ENCODE data around the gene TRIM27. TPM values are rescaled to one million over a fixed set of nuclear protein-coding genes. Genes with fewer than 3 reads are reported as not detected.
"Not testable (repeated sequence)": the region's sequence is repeated elsewhere in the genome, so short reads cannot be mapped to it uniquely, and the experiment has no call there.

TRIM27 gene
- total RNA-seq, 1 experiment from 2014 or later: 47.6 TPM

DNA sequence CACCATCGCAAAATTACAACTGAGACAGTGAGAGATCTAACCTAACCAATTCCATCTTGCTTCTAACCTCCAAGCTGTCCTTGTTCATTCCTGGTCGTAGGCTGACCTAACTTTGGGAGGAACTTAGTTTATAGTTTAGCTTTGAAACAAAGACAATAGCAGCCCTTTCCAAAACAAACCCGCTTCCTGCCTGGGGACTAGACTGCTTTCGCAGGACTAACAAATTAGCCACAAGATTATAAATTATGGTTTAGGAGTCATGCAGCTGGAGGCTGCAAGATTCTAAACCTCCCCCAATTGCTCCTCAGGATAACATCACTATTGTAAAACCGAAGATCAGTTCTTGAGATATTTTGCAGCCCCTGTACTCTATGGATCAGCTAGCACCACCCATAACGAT, 63.2 kb downstream of the TRIM27 start:
- H3K27ac Mint-ChIP-seq (ENCODE audit: unreplicated experiment): no peak overlapping the region
- intact Hi-C loops (cut with micrococcal nuclease; ENCODE audit: unreplicated experiment): loop anchor here (10.0 kb wide), 2 partner anchors 966 to 1726 kb away; a partner anchor contains a TSS
- DNase-seq: no peak
- no peak overlapping the region for H3K4me3 Mint-ChIP-seq (ENCODE audit: unreplicated experiment)
- ChIA-PET CTCF (no interaction called here), POLR2A (no interaction called here)
- H3K36me3 ChIP-seq (ENCODE audit: control insufficient read depth, insufficient read depth, low read length): no peaks in the 10 kb centered on the region
- peaks cover 10% of the 10 kb centered on the region for H3K4me1 ChIP-seq
- H3K4me3 ChIP-seq (ENCODE audit: low read depth, low read length): no peak overlapping the region
- BruUV-seq (replicated peaks): no TSS peak
- H3K4me1 Mint-ChIP-seq (ENCODE audit: low read depth, unreplicated experiment): peaks cover 13% of the 10 kb centered on the region
- H3K9me3 ChIP-seq: no peaks in the 10 kb centered on the region; the same call in 1 of the 2 replicates
- TF ChIP-seq, protein P1, sequence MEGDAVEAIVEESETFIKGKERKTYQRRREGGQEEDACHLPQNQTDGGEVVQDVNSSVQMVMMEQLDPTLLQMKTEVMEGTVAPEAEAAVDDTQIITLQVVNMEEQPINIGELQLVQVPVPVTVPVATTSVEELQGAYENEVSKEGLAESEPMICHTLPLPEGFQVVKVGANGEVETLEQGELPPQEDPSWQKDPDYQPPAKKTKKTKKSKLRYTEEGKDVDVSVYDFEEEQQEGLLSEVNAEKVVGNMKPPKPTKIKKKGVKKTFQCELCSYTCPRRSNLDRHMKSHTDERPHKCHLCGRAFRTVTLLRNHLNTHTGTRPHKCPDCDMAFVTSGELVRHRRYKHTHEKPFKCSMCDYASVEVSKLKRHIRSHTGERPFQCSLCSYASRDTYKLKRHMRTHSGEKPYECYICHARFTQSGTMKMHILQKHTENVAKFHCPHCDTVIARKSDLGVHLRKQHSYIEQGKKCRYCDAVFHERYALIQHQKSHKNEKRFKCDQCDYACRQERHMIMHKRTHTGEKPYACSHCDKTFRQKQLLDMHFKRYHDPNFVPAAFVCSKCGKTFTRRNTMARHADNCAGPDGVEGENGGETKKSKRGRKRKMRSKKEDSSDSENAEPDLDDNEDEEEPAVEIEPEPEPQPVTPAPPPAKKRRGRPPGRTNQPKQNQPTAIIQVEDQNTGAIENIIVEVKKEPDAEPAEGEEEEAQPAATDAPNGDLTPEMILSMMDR (IDR thresholded peaks at IDR 0.05; ENCODE audit: insufficient read depth in 1 of 2, low read depth in 1 of 2, low read length in 1 of 2, severe bottlenecking in 1 of 2, unreplicated experiment in 1 of 2): no peak
- peaks cover 32% of the 10 kb centered on the region for H3K36me3 Mint-ChIP-seq (ENCODE audit: insufficient read depth, unreplicated experiment)
- H3K9me3 Mint-ChIP-seq (ENCODE audit: unreplicated experiment): peaks cover 10% of the 10 kb centered on the region
- no peaks in the 10 kb centered on the region for H3K27me3 ChIP-seq (replicated peaks; ENCODE audit: control insufficient read depth, insufficient read depth, low read length)
- H3K27me3 Mint-ChIP-seq (ENCODE audit: insufficient read depth, unreplicated experiment): peaks cover 3% of the 10 kb centered on the region

DNA sequence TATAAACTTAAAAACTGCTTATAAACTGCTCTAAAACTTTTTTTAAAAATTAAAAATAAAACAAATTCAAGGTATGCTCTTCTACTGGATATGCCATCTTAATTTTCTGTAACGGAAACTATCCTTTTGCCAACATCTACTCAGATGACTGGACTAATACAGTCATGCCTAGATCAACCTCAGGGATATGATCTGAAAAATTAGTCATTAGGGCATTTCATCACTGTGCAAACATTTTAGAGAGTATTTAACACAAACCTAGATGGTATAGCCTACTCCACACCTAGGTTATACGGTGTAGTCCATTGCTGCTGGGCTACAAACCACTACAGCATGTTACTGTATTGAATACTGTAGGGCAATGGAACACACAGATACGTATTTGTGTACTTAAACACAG, 64.8 kb downstream of the TRIM27 start:
- intact Hi-C loops (cut with micrococcal nuclease; ENCODE audit: unreplicated experiment): no loop called here
- H3K27ac Mint-ChIP-seq (ENCODE audit: unreplicated experiment): no peak overlapping the region
- peaks cover 18% of the 10 kb centered on the region for H3K36me3 Mint-ChIP-seq (ENCODE audit: insufficient read depth, unreplicated experiment)
- no peak for DNase-seq
- TF ChIP-seq, protein P1 (IDR thresholded peaks at IDR 0.05; ENCODE audit: insufficient read depth in 1 of 2, low read depth in 1 of 2, low read length in 1 of 2, severe bottlenecking in 1 of 2, unreplicated experiment in 1 of 2): no peak
- no peak overlapping the region for H3K4me3 Mint-ChIP-seq (ENCODE audit: unreplicated experiment)
- ChIA-PET CTCF (no interaction called here), POLR2A (no interaction called here)
- Histone ChIP-seq H3K9me3 (no peaks in the 10 kb centered on the region; the same call in 1 of the 2 replicates), H3K4me1 (no peaks in the 10 kb centered on the region), H3K36me3 (ENCODE audit: control insufficient read depth, insufficient read depth, low read length) (no peaks in the 10 kb centered on the region), H3K27me3 (replicated peaks; ENCODE audit: control insufficient read depth, insufficient read depth, low read length) (no peaks in the 10 kb centered on the region), H3K4me3 (ENCODE audit: low read depth, low read length) (no peak overlapping the region)
- peaks cover 13% of the 10 kb centered on the region for H3K4me1 Mint-ChIP-seq (ENCODE audit: low read depth, unreplicated experiment)
- BruUV-seq (replicated peaks): no TSS peak
- H3K9me3 Mint-ChIP-seq (ENCODE audit: unreplicated experiment): peaks cover 10% of the 10 kb centered on the region
- H3K27me3 Mint-ChIP-seq (ENCODE audit: insufficient read depth, unreplicated experiment): peaks cover 3% of the 10 kb centered on the region

DNA sequence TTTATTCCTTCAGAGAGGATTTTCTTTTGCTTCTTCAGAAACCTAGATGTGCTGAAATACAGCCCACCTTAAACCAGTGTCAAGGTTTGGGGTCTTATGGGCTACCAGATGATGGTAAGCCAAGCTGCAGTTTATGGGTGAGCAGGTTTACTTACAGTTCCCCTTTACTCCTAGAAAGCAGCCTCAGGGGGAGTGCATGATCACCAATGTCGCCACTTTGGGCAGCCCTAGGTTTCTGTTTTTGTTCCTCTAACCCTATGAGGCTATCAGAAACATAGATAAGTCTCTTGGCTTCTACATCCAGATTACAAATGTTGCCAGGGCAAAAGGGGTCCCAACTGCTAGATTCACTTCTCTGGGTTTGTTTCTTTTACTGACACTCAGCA, 67.2 kb downstream of the TRIM27 start:
- CTCF ChIA-PET: no interaction called here
- H3K4me1 Mint-ChIP-seq (ENCODE audit: low read depth, unreplicated experiment): no peaks in the 10 kb centered on the region
- POLR2A ChIA-PET: no interaction called here
- Histone ChIP-seq H3K9me3 (no peaks in the 10 kb centered on the region; the same call in 1 of the 2 replicates), H3K4me1 (no peaks in the 10 kb centered on the region), H3K4me3 (ENCODE audit: low read depth, low read length) (no peak overlapping the region), H3K36me3 (ENCODE audit: control insufficient read depth, insufficient read depth, low read length) (no peaks in the 10 kb centered on the region), H3K27me3 (replicated peaks; ENCODE audit: control insufficient read depth, insufficient read depth, low read length) (no peaks in the 10 kb centered on the region)
- no peaks in the 10 kb centered on the region for H3K36me3 Mint-ChIP-seq (ENCODE audit: insufficient read depth, unreplicated experiment)
- BruUV-seq (replicated peaks): no TSS peak
- peaks cover 10% of the 10 kb centered on the region for H3K9me3 Mint-ChIP-seq (ENCODE audit: unreplicated experiment)
- peaks cover 4% of the 10 kb centered on the region for H3K27me3 Mint-ChIP-seq (ENCODE audit: insufficient read depth, unreplicated experiment)
- no peak overlapping the region for H3K27ac Mint-ChIP-seq (ENCODE audit: unreplicated experiment)
- no peak for DNase-seq
- H3K4me3 Mint-ChIP-seq (ENCODE audit: unreplicated experiment): no peak overlapping the region
- TF ChIP-seq, protein P1 (IDR thresholded peaks at IDR 0.05; ENCODE audit: insufficient read depth in 1 of 2, low read depth in 1 of 2, low read length in 1 of 2, severe bottlenecking in 1 of 2, unreplicated experiment in 1 of 2): no peak
- intact Hi-C loops (cut with micrococcal nuclease; ENCODE audit: unreplicated experiment): no loop called here

DNA sequence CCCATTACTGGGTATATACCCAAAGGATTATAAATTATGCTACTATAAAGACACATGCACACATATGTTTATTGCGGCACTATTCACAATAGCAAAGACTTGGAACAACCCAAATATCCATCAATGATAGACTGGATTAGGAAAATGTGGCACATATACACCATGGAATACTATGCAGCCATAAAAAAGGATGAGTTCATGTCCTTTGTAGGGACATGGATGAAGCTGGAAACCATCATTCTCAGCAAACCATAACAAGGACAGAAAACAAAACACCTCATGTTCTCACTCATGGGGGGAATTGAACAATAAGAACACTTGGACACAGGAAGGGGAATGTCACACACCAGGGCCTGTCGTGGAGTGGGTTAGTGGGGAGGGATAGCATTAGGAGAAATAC, 69.4 kb downstream of the TRIM27 start:
- not testable (repeated sequence) for DNase-seq; BruUV-seq (replicated peaks); H3K4me3 Mint-ChIP-seq (ENCODE audit: unreplicated experiment)

More for the DNA sequence above, 69.4 kb downstream of the TRIM27 start:
- H3K36me3 ChIP-seq (ENCODE audit: control insufficient read depth, insufficient read depth, low read length); H3K4me1 ChIP-seq; intact Hi-C loops (cut with micrococcal nuclease; ENCODE audit: unreplicated experiment); H3K27ac Mint-ChIP-seq (ENCODE audit: unreplicated experiment); H3K4me3 ChIP-seq (ENCODE audit: low read depth, low read length); H3K36me3 Mint-ChIP-seq (ENCODE audit: insufficient read depth, unreplicated experiment); CTCF ChIA-PET; H3K4me1 Mint-ChIP-seq (ENCODE audit: low read depth, unreplicated experiment); POLR2A ChIA-PET; H3K9me3 ChIP-seq; H3K27me3 Mint-ChIP-seq (ENCODE audit: insufficient read depth, unreplicated experiment); H3K27me3 ChIP-seq (replicated peaks; ENCODE audit: control insufficient read depth, insufficient read depth, low read length): not testable (repeated sequence)
- H3K9me3 Mint-ChIP-seq (ENCODE audit: unreplicated experiment): peaks cover 15% of the 10 kb centered on the region
